ENCODE results near the gene GCA. TPM values are rescaled to one million over a fixed set of nuclear protein-coding genes. Genes with fewer than 3 reads are reported as not detected.

Gene GCA
- 16.3 and 16.5 TPM in 2 replicates for total RNA-seq

GRCh38 chr2:162343824-162344616, at the start of gene GCA:
GCA (plus strand) TSS chr2:162344132; CDS start chr2:162344249, 117 bp downstream.
- intact Hi-C loops (cut with micrococcal nuclease), result loop anchor here (1.0 to 5.0 kb wide), 6 partner anchors 10 to 1035 kb away; partner anchors contain the start of genes DPP4, IFIH1 and PSMD14

GRCh38 chr2:162295009-162295408, 48.9 kb upstream of the GCA start:
- intact Hi-C loops (cut with micrococcal nuclease), result no loop called here

GRCh38 chr2:162297925-162298552, 45.9 kb upstream of the GCA start:
- intact Hi-C loops (cut with micrococcal nuclease), result loop anchor here (1.0 kb wide), 3 partner anchors 77 to 710 kb away; no protein-coding TSS in a partner anchor

- intact Hi-C loops (cut with micrococcal nuclease), result loop anchor here (1.0 kb wide), 3 partner anchors 78 to 711 kb away; no protein-coding TSS in a partner anchor
These were observed 45.1 kb upstream of the GCA start for GRCh38 chr2:162298669-162299335.

- intact Hi-C loops (cut with micrococcal nuclease), result loop anchor here (5.0 kb wide), 1 partner anchor 993 kb away; the partner anchor contains the start of gene PSMD14
These were observed 43.7 kb upstream of the GCA start for GRCh38 chr2:162300266-162300665.

- intact Hi-C loops (cut with micrococcal nuclease), result loop anchor here (1.0 to 5.0 kb wide), 5 partner anchors 17 to 994 kb away; partner anchors contain the start of genes GCA, IFIH1 and PSMD14
These were observed 42.7 kb upstream of the GCA start for GRCh38 chr2:162301151-162301804.

GRCh38 chr2:162301877-162302276, 42.1 kb upstream of the GCA start:
- intact Hi-C loops (cut with micrococcal nuclease), result loop anchor here (1.0 to 5.0 kb wide), 5 partner anchors 16 to 995 kb away; partner anchors contain the start of genes GCA, IFIH1 and PSMD14

- intact Hi-C loops (cut with micrococcal nuclease), result no loop called here
These were observed 38.0 kb upstream of the GCA start for GRCh38 chr2:162305901-162306300.

GRCh38 chr2:162308747-162309503, 35.0 kb upstream of the GCA start:
- intact Hi-C loops (cut with micrococcal nuclease), result no loop called here

GRCh38 chr2:162312853-162313252, 31.1 kb upstream of the GCA start:
- intact Hi-C loops (cut with micrococcal nuclease), result loop anchor here (10.0 kb wide), 2 partner anchors 928 to 1908 kb away; no protein-coding TSS in a partner anchor

- intact Hi-C loops (cut with micrococcal nuclease), result loop anchor here (2.0 to 10.0 kb wide), 5 partner anchors 244 to 1911 kb away; partner anchors contain the start of genes DPP4 and RBMS1
These were observed 28.0 kb upstream of the GCA start for GRCh38 chr2:162315938-162316337.

GRCh38 chr2:162316590-162316989, 27.3 kb upstream of the GCA start:
- intact Hi-C loops (cut with micrococcal nuclease), result loop anchor here (2.0 to 10.0 kb wide), 5 partner anchors 244 to 1912 kb away; partner anchors contain the start of genes DPP4 and RBMS1

- intact Hi-C loops (cut with micrococcal nuclease), result loop anchor here (2.0 to 10.0 kb wide), 5 partner anchors 245 to 1912 kb away; partner anchors contain the start of genes DPP4 and RBMS1
These were observed 26.7 kb upstream of the GCA start for GRCh38 chr2:162317058-162317742.

GRCh38 chr2:162317861-162318327, 26.0 kb upstream of the GCA start:
- intact Hi-C loops (cut with micrococcal nuclease), result loop anchor here (1.0 to 10.0 kb wide), 13 partner anchors 15 to 1913 kb away; partner anchors contain the start of genes DPP4, GCA, PSMD14 and RBMS1

- intact Hi-C loops (cut with micrococcal nuclease), result loop anchor here (1.0 to 10.0 kb wide), 14 partner anchors 9 to 1914 kb away; partner anchors contain the start of genes DPP4, GCA, PSMD14 and RBMS1
These were observed 25.4 kb upstream of the GCA start, which contains the start of gene IFIH1 for GRCh38 chr2:162318328-162319180. IFIH1 (minus strand) TSS chr2:162318684; CDS start chr2:162318307, 377 bp downstream.

GRCh38 chr2:162320864-162321517, 22.9 kb upstream of the GCA start:
- intact Hi-C loops (cut with micrococcal nuclease), result no loop called here

- intact Hi-C loops (cut with micrococcal nuclease), result no loop called here
These were observed 19.0 kb upstream of the GCA start for GRCh38 chr2:162324953-162325352.

Measured in T-helper 1 cell treated with Interleukin-12 subunit alpha and Interleukin-12 subunit beta and Interleukin-4 antibody, amounts not matched to agents 30 ng/mL and 1 ng/mL, for 36 hours (primary cell).